ENCODE measurements around the gene UGT2A2. TPM values are rescaled to one million over a fixed set of nuclear protein-coding genes. Genes with fewer than 3 reads are reported as not detected.

UGT2A2 gene
- total and polyA plus RNA-seq, 4 donors, result not detected

Small RNA genes lying within 50 kb of the gene (small RNA-seq; reads per million reads assigned to genes)
- gene UGT2A2 (ENCODE audit: low replicate concordance), result not detected

Other genes starting within 250 kb of the UGT2A2 start
- under 1 TPM; 0.06 to 0.50 TPM for gene UGT2B4, start 143.7 kb downstream of the UGT2A2 start, total RNA-seq
- not detected for gene UGT2B4, start 143.7 kb downstream of the UGT2A2 start, polyA plus RNA-seq (ENCODE audit: insufficient read length in 2 of 2)
- under 1 TPM in 1 of 2 donors, not detected in 1; 0.94 TPM for gene UGT2A1, start 13.6 kb upstream of the UGT2A2 start, total RNA-seq
- under 1 TPM in 1 of 2 donors, not detected in 1; 0.47 TPM for gene UGT2A1, start 13.6 kb upstream of the UGT2A2 start, polyA plus RNA-seq (ENCODE audit: insufficient read length in 2 of 2)
- gene SULT1B1, start 121.0 kb upstream of the UGT2A2 start, total RNA-seq, result 1 to 10 TPM; 2.0 to 3.6 TPM
- 1 to 10 TPM; 1.2 to 1.4 TPM for gene SULT1B1, start 121.0 kb upstream of the UGT2A2 start, polyA plus RNA-seq (ENCODE audit: insufficient read length in 2 of 2)
- 100 to 1,000 TPM in 1 of 2 donors, 10 to 100 TPM in 1; 41.4 to 218 TPM for gene SULT1E1, start 220.5 kb upstream of the UGT2A2 start, total RNA-seq
- 10 to 100 TPM; 19.3 to 33.4 TPM for gene SULT1E1, start 220.5 kb upstream of the UGT2A2 start, polyA plus RNA-seq (ENCODE audit: insufficient read length in 2 of 2)